Keratinocyte (primary cell): Measurements from ENCODE around the gene HEG1.

ENCODE experiments used
- EZH2 ChIP-seq: IDR thresholded peaks from one replicate; pipeline ENCODE4 v1.6.1; 2012; ENCODE audit warnings: inconsistent platforms, mild to moderate bottlenecking, low read length, moderate library complexity
- TF ChIP-seq, protein P1 (sequence below), 3 experiments: IDR thresholded peaks in 1 of 3; conservative IDR thresholded peaks in 1 of 3; optimal IDR thresholded peaks in 1 of 3; 2 replicates in 2 of 3; 3 replicates in 1 of 3; pipeline versions ENCODE3 to v1.5.1; 2011; ENCODE audit warnings: low read length in 3 of 3, mild to moderate bottlenecking in 3 of 3, moderate library complexity in 2 of 3, control low read depth in 1 of 3, inconsistent platforms in 1 of 3; ENCODE audit not compliant: insufficient read depth in 2 of 3; ENCODE audit errors: extremely low read depth in 1 of 3

DNA sequence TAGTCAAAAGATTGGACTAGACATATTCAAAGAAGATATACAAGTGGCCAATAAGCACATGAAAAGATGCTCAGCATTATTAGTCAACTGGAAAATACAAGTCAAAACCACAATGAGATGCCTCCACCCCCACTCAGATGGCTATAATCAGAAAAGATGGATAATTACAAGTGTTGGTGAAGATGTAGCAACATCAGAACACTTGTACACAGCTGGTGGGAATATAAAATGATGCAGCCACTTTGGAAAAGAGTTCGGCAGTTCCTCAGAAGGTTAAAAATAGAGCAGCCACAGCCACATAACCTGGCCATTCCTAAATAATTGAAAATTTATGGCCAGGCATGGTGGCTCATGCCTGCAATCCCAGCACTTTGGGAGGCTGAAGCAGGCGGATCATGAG is 38.4 kb downstream of the HEG1 start:
- TF ChIP-seq, protein P1, sequence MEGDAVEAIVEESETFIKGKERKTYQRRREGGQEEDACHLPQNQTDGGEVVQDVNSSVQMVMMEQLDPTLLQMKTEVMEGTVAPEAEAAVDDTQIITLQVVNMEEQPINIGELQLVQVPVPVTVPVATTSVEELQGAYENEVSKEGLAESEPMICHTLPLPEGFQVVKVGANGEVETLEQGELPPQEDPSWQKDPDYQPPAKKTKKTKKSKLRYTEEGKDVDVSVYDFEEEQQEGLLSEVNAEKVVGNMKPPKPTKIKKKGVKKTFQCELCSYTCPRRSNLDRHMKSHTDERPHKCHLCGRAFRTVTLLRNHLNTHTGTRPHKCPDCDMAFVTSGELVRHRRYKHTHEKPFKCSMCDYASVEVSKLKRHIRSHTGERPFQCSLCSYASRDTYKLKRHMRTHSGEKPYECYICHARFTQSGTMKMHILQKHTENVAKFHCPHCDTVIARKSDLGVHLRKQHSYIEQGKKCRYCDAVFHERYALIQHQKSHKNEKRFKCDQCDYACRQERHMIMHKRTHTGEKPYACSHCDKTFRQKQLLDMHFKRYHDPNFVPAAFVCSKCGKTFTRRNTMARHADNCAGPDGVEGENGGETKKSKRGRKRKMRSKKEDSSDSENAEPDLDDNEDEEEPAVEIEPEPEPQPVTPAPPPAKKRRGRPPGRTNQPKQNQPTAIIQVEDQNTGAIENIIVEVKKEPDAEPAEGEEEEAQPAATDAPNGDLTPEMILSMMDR (optimal IDR thresholded peaks at IDR 0.05 in 1 of 3, IDR thresholded peaks at IDR 0.05 in 1 of 3, conservative IDR thresholded peaks at IDR 0.05 in 1 of 3; ENCODE audit: extremely low read depth in 1 of 3, insufficient read depth in 2 of 3, low read length in 3 of 3), result no peak
- TF ChIP-seq EZH2, result no peak
